ACC112 (cell line): ENCODE data around the gene SYNDIG1.

Experiments used
- H2AFZ ChIP-seq: fragments of 200-600 bp; sonication (generic); one replicate; pipeline ENCODE4 v1.6.0; 2017; ENCODE audit warnings: antibody characterized with exemption, low read length; ENCODE audit not compliant: unreplicated experiment
- H3K27ac ChIP-seq: fragments of 200-600 bp; sonication (generic); 2 replicates; pipeline ENCODE4 v1.5.1; 2014; ENCODE audit warnings: low read depth, mild to moderate bottlenecking, antibody characterized with exemption, low read length, moderate library complexity
- H3K27me3 ChIP-seq: fragments of 200-600 bp; sonication (generic); 2 replicates; pipeline ENCODE4 v1.6.1; 2014; ENCODE audit warnings: mild to moderate bottlenecking, antibody characterized with exemption, low read length, moderate library complexity, mixed read lengths; ENCODE audit not compliant: insufficient read depth
- H3K36me3 ChIP-seq: fragments of 200-600 bp; sonication (generic); 2 replicates; pipeline ENCODE4 v1.6.1; 2016; ENCODE audit warnings: mild to moderate bottlenecking, antibody characterized with exemption, low read length, moderate library complexity, mixed read lengths; ENCODE audit not compliant: insufficient read depth
- H3K4me1 ChIP-seq: fragments of 200-600 bp; sonication (generic); one replicate; pipeline ENCODE4 v1.6.1; 2016; ENCODE audit warnings: low read length, mixed read lengths; ENCODE audit not compliant: insufficient read depth, unreplicated experiment, control insufficient read depth
- H3K4me3 ChIP-seq: fragments of 200-600 bp; sonication (generic); 2 replicates; pipeline ENCODE4 v1.5.1; 2014; ENCODE audit warnings: mild to moderate bottlenecking, low read depth, low read length
- H3K79me2 ChIP-seq: fragments of 200-600 bp; sonication (generic); one replicate; pipeline ENCODE4 v1.6.0; 2016; ENCODE audit warnings: low read length; ENCODE audit not compliant: control insufficient read depth, unreplicated experiment, insufficient read depth

The SYNDIG1 gene

DNA sequence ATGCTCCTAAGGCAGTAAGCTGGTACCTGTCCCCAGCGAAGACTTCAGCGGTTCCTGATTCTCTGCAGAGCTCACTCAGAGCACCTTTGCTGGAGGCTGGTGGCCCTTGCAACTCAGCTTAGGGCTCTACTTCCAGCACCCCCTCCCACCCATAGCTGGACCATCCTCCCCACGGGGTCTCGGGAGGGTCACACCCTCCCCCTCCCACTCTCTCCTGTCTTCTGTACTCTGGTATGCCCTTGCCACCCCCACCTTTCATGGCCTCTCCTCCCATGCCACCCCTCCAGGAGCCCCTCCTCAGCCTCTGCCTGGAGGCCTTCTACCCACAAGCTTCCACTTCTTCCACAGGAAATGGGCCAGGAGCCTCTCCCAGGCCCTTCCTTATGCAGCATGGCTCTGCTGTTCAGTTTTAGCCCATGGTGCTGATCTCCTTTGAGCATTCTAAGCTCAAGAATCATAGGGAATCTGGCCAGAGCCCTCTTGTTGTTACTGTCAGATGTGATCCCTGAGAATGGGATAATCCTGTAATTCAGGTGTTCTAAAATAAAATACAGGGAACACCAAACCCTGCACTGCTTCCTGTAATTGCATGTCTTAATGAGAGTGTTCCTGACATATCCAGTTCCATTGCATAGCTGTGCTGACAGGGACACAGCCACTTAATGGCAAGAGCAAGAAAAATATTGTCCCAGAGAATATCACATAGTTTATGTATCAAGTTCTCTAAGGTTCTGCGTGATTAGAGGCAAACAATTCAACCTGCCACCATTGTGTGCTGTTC, 142.1 kb downstream of the SYNDIG1 start:
- Histone ChIP-seq H3K27ac (no peak overlapping the region), H3K4me1 (no peaks in the 10 kb centered on the region), H3K27me3 (no peaks in the 10 kb centered on the region), H2AFZ (no peak overlapping the region), H3K4me3 (no peak overlapping the region), H3K79me2 (no peaks in the 10 kb centered on the region), H3K36me3 (no peaks in the 10 kb centered on the region)

DNA sequence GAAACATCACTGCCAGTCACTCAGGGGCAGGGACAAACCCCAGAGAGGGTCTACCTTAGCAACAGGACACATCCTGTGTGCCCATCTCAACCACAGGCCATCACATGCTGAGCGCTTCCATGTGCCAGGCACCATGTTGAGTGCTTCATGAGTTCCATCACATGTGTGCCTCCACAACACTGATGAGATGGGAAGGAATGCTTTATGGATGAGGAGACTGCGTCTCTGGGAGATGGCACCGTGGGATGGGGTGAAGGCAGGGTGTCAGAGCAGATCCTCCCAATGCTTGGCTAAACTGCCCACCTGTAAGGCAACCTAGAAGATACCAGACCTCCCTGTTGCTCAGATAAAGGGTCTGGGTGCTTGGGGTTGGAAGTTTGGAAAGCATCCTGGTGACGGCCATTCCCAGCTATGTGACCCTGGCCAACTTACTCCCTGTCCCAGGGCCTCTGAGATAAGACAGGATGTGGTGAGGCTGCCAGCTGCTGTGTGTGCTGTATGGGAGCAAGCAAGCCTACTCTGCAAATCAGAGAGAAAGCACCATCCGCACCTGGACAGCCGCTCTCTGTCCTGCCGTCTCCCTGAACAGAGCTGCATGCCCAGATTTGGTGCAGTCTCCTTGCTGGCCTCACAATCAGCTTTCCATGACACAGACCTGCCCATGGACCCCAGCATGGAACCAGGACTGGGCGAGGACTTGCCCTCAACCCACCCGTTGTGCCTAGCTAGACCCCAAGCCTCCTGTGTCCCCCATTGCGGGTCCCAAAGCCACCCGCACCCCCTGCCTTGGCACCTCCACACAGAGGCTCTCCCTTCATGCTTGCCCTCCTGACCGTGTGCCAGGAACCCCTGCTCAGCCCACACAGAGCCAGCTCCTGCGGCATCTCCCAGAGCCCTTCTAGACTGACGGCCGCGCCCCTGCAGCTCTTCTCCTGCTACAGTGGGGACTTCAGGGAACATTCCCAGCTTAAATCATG, 143.7 kb downstream of the SYNDIG1 start:
- Histone ChIP-seq H3K4me1 (no peaks in the 10 kb centered on the region), H3K27ac (no peak overlapping the region), H3K4me3 (no peak overlapping the region), H2AFZ (no peak overlapping the region), H3K79me2 (no peaks in the 10 kb centered on the region), H3K36me3 (no peaks in the 10 kb centered on the region), H3K27me3 (no peaks in the 10 kb centered on the region)

DNA sequence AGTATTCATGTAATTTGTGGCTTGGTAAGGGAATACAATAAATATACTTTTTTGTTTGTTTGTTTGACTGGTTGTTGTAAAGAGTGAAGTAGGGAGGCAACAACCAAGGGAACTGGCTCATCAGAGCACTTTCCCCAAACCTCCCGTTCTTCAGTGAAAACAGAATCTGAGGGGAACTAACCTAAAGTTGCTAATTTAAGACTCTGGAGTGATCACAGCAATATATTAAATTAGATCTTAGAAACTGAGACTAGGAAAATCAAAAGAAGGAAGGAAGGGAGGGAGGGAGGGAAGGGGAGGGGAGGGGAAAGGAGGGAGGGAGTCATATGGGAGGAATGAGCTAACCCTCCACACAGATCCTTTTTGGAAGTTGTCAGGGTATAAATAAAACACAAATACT, 144.9 kb downstream of the SYNDIG1 start:
- H3K4me3 ChIP-seq: no peak overlapping the region
- no peak overlapping the region for H3K27ac ChIP-seq
- H3K4me1 ChIP-seq: no peaks in the 10 kb centered on the region
- no peaks in the 10 kb centered on the region for H3K36me3 ChIP-seq
- H2AFZ ChIP-seq: no peak overlapping the region
- no peaks in the 10 kb centered on the region for H3K79me2 ChIP-seq
- H3K27me3 ChIP-seq: no peaks in the 10 kb centered on the region

DNA sequence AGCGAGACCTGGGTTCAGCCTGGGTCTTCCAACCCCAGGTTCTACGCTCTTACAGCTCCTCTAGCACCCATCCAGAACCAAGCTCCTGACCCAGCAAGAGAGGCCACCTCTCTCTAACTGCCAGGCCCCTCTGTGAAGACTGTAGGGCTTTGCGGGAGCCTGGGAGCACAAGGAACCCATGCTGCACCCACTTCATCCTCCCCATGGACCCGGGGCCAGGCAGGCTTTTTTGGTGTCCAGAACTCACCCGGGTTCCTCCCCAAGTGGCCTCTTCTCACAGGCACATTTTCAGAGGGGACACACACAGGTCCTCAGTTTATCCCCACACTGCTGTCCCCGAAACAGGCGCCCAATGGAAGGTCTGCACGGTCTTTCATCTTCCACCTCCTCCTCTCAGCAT, 145.9 kb downstream of the SYNDIG1 start:
- no peak overlapping the region for H3K4me3 ChIP-seq
- H3K79me2 ChIP-seq: no peaks in the 10 kb centered on the region
- no peaks in the 10 kb centered on the region for H3K4me1 ChIP-seq

DNA sequence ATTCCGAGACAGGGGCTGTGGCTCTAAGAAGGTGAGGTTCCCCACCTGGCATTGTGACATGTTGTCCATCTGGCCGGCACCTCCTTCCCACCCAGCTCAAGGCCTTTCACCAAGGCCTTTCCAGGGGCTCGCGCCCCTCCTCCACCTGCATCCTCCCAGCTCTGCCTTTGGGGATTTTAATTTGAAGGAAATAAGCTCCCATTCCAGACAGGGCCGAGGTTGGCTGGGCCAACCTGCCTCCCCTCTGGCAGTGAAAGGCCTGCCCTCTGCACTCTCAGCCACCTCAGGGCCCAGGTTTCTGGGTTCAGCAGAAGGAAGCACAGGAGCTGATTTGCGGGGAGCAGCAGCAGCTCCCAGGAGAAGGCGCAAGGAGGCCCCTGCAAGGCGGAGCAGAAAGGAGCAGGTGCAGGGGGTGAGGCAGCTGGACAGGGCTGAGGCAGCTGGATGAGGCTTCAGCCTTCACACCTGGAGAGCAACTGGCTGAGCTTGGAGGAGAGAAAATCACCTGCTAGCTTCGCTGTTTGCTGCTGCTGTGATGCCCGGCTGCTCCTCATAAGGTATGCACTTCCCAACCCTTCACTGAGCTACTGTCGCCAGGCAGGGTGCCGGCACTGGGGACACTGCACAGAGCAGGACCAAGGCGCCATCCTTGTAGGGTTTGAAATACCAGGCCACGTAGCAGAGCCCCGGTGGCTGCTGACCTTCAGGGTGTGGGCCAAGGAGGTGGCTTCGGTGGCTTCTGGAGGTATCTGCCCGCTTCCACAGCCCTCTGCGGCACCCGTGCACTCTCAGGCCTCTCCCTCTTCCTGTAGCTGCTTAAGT, 147.0 kb downstream of the SYNDIG1 start:
- no peak overlapping the region for H3K27ac ChIP-seq
- no peaks in the 10 kb centered on the region for H3K4me1 ChIP-seq

More for the DNA sequence above, 145.9 kb downstream of the SYNDIG1 start:
- no peaks in the 10 kb centered on the region for H3K36me3 ChIP-seq
- no peak overlapping the region for H2AFZ ChIP-seq
- no peak overlapping the region for H3K27ac ChIP-seq
- H3K27me3 ChIP-seq: no peaks in the 10 kb centered on the region

DNA sequence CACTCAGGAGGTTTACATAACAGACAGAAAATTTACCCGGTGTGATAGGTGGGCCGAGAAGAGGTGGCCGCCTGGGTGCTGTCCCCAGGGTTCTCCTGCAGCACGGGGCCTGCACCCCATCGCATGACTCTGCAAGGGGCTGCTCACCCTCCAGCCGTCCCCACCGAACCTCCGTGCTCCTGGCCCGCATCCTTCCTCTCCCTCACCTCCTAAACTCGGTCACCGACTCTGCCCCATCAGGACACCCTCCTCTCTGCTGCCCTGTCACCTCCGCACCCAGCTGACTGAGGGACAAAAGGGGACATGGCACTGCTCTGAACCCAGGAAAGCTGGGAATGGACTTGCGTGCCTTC, 147.6 kb downstream of the SYNDIG1 start:
- Histone ChIP-seq H3K27me3 (no peaks in the 10 kb centered on the region), H3K79me2 (no peaks in the 10 kb centered on the region), H3K36me3 (no peaks in the 10 kb centered on the region), H3K4me1 (no peaks in the 10 kb centered on the region), H3K27ac (no peak overlapping the region), H2AFZ (no peak overlapping the region), H3K4me3 (no peak overlapping the region)

More for the DNA sequence above, 147.0 kb downstream of the SYNDIG1 start:
- H3K36me3 ChIP-seq: no peaks in the 10 kb centered on the region
- H3K79me2 ChIP-seq: no peaks in the 10 kb centered on the region
- H2AFZ ChIP-seq: no peak overlapping the region
- H3K4me3 ChIP-seq: no peak overlapping the region
- H3K27me3 ChIP-seq: no peaks in the 10 kb centered on the region

DNA sequence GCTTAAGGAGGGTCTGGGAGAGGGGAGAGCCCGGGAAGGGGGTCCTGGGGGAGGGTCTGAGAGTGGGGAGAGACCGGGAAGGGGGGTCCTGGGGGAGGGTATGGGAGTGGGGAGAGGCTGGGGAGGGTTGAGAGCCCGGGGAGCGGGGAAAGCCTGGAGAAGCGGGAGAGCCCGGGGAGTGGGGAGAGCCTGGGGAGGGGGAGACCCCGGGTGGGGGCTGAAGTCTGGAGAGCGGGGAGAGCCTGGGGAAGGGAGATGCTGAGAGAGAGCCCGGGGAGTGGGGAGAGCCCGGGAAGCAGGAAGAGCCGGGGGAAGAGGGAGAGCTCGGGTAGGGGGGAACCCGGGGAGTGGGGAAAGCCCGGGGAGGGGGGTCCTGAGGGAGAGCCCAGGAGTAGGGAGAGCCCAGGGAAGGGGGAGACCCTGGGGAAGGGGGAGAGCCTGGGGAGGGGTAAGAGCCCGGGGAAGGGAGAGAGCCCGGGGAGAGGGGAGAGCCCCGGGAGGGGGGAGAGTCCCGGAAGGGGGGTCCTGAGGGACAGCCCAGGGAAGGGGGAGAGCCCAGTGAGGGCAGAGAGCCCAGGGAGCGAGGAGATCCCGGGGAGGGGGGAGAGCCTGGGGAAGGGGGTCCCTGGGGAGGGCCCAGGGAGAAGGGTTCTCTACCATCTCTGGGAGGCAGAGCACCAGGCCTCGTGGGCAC, 148.5 kb downstream of the SYNDIG1 start:
- Histone ChIP-seq H3K27ac (no peak overlapping the region), H3K36me3 (no peaks in the 10 kb centered on the region), H3K79me2 (no peaks in the 10 kb centered on the region), H3K4me3 (no peak overlapping the region), H2AFZ (no peak overlapping the region), H3K4me1 (no peaks in the 10 kb centered on the region), H3K27me3 (no peaks in the 10 kb centered on the region)

DNA sequence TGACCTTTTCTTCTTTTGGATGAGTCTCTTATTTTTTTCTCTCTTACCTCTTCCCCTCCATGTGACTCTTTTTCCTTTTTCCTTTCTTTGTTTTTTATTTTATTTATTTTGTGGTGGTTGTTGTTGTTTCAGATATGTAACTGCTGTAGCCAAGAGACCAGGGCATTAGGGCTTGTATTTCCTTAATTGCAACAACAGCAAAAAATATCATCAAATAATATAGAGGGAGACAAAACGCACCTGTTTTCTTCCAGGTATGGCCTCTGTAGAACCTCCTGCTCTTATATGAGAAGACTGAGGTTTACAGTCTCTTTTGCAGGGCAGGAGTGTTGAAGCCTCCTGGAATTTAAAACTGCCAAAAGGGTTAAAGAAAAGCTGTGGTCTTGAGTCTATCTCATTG, 149.3 kb downstream of the SYNDIG1 start:
- no peak overlapping the region for H3K27ac ChIP-seq
- H3K36me3 ChIP-seq: no peaks in the 10 kb centered on the region
- no peak overlapping the region for H2AFZ ChIP-seq
- H3K4me3 ChIP-seq: no peak overlapping the region
- H3K79me2 ChIP-seq: no peaks in the 10 kb centered on the region
- no peaks in the 10 kb centered on the region for H3K4me1 ChIP-seq
- H3K27me3 ChIP-seq: no peaks in the 10 kb centered on the region

DNA sequence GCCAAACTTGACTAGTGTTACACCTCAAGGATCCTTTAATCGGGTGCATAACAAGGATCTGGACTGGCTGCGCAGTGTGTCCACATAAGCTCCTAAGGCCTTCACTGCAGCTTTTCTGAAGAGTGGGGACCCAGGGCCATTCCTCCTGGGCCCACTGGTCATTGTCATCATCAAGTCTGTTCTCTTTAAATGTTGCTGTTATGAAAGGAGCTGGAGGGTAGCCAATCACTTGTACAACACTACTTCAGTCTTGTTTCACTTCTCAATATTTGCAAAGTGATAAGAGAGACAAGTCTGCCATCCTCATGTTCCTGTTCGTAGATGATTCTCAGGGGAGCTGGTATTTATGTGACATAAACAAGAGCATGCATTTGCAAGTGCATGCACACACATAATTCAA, 149.8 kb downstream of the SYNDIG1 start:
- no peaks in the 10 kb centered on the region for H3K79me2 ChIP-seq
- no peaks in the 10 kb centered on the region for H3K36me3 ChIP-seq
- no peaks in the 10 kb centered on the region for H3K4me1 ChIP-seq
- H2AFZ ChIP-seq: no peak overlapping the region
- H3K27me3 ChIP-seq: no peaks in the 10 kb centered on the region
- H3K27ac ChIP-seq: no peak overlapping the region
- H3K4me3 ChIP-seq: no peak overlapping the region

DNA sequence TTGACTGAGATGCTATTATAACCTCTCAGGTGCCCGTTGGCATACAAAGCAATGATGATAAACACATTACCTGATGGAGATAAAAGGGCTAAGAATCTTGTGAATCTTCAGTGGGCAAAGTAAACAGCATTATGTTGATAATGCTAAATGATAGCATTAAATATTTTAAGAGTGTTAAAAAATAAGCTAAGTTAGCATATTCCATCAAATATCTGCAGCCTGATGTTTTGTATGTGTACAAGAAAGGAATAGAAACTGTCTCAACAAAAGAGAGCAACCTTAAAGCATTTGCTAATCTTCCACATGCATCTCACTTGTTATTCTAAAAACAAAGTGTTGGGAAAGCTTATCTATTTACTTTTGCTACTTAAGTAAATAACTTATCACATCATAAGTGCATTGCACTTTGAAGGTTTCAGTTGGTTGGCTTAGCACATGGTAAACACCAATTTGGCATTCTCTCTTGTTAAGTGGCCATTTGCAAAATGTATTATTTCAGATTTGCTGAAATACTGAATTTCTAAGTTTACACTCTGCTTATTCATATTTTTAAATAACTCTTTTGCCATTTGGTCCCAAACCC, 151.6 kb downstream of the SYNDIG1 start:
- no peak overlapping the region for H3K27ac ChIP-seq
- H3K4me1 ChIP-seq: no peaks in the 10 kb centered on the region
- no peaks in the 10 kb centered on the region for H3K36me3 ChIP-seq
- no peaks in the 10 kb centered on the region for H3K79me2 ChIP-seq
- H3K27me3 ChIP-seq: no peaks in the 10 kb centered on the region
- H2AFZ ChIP-seq: no peak overlapping the region
- no peak overlapping the region for H3K4me3 ChIP-seq
